Gastrocnemius medialis (tissue), 4 donors: ENCODE data around the gene SUPT4H1. TPM values are rescaled to one million over a fixed set of nuclear protein-coding genes. Genes with fewer than 3 reads are reported as not detected.

ENCODE experiments used
- ATAC-seq, 2 donors: fragments of 150-250 bp; one replicate each; pipeline ENCODE4 v1.9.1; 2016
- DNase-seq, 2 donors: peaks; one replicate each; pipeline ENCODE4 v3.0.0-alpha.2; 2019
- H3K27ac ChIP-seq, 4 donors: fragments of 200-600 bp; sonication (generic); 1 replicate in 1 of 4; 2 replicates in 3 of 4; pipeline ENCODE4 v1.5.1; 2016 to 2018; ENCODE audit warnings: mild to moderate bottlenecking in 2 of 4, moderate library complexity in 1 of 4
- H3K27me3 ChIP-seq, 3 donors: fragments of 200-600 bp; sonication (generic) in 2 of 3; 1 replicate in 1 of 3; 2 replicates in 2 of 3; pipeline versions ENCODE4 v1.5.1 to v1.6.0; 2016 to 2019; ENCODE audit warnings: mild to moderate bottlenecking in 1 of 3, moderate library complexity in 1 of 3
- H3K36me3 ChIP-seq, 2 donors: fragments of 200-600 bp; sonication (generic) in 1 of 2; one replicate each; pipeline ENCODE4 v1.5.1; 2017 to 2018
- H3K4me1 ChIP-seq, 2 donors: fragments of 200-600 bp; sonication (generic) in 1 of 2; one replicate each; pipeline ENCODE4 v1.5.1; 2016 to 2017; ENCODE audit warnings: mild to moderate bottlenecking in 2 of 2
- H3K4me3 ChIP-seq, 4 donors: fragments of 200-600 bp; sonication (generic) in 3 of 4; 1 replicate in 1 of 4; 2 replicates in 3 of 4; pipeline ENCODE4 v1.5.1; 2016 to 2019; ENCODE audit warnings: mild to moderate bottlenecking in 2 of 4
- H3K9me3 ChIP-seq, 3 donors: fragments of 200-600 bp; sonication (generic) in 2 of 3; 1 replicate in 1 of 3; 2 replicates in 2 of 3; pipeline ENCODE4 v1.5.1; 2016 to 2019
- POLR2A ChIP-seq, 2 donors: fragments of 450-650 bp; IDR thresholded peaks; one replicate each; pipeline ENCODE4 v1.6.1; 2017; ENCODE audit warnings: antibody characterized with exemption in 2 of 2, mild to moderate bottlenecking in 2 of 2, moderate library complexity in 2 of 2
- in situ Hi-C, 4 donors: fragments of 200-750 bp; cut with MboI; loops; one replicate each; pipeline versions ENCODE4 v1.15.0 to v1.8.0; 2017; ENCODE audit warnings: low sequenced_read_pairs in 4 of 4
- intact Hi-C: fragments of 100-400 bp; cut with DNase I; formaldehyde crosslinking; loops from one replicate; pipeline ENCODE4 v1.15.1; 2023; ENCODE audit warnings: low total_unique reads
- total RNA-seq, 4 donors: library from RNA; depleted of rRNA; stranded (reverse); fragments of >200 nt; gene quantifications; one replicate each; pipeline versions ENCODE4 v1.1.0 to v1.2.3, GENCODE V29; 2016
- TF ChIP-seq, protein P1 (sequence below), 5 experiments: fragments of 450-650 bp in 3 of 5; fragments of 200-600 bp in 2 of 5; sonication (generic) in 2 of 5; IDR thresholded peaks in 4 of 5; conservative IDR thresholded peaks in 1 of 5; 1 replicate in 4 of 5; 2 replicates in 1 of 5; pipeline ENCODE4 v1.5.1; 2016 to 2019; ENCODE audit warnings: antibody characterized with exemption in 5 of 5, mild to moderate bottlenecking in 3 of 5, moderate library complexity in 3 of 5

Gene SUPT4H1
- total RNA-seq, 4 donors from 2014 or later, result 39.6 to 49.0 (median 41.1) TPM

DNA sequence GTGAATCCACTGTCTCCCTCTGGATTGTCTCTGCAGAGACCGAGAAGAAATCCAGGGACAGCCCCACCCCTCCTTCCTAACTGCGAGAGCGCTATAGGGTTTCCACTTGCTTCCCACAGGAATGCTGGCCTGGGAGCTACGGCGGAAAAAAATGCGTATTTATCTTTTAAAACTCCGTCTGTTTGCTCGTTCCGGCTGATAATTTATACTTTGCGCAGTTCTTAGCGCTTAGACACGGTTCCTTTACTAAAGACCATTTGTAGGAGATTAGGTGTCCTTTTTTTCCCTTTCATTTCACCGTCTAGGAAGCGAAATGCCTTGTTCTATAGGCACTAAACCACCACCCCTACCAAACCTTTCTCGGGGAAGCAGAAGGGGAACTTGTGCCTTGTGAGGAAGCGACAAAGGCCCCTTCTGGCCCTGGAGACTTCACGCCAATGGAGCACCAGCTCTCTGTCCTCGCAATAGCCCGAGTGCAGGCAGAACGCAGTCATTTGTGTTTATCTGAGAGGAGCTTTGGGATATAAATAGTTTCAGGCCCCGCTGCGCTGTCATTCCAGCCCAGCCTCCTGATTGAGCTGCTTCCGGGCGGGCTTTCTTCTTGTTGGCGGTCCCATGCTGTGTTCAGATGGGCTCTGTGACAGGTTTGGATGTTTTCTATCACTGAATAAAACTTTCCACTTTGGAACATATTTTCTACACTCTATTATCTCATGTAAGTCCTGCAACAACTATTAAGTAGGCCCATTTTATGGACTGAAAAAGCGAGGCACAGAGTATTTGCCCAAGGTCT is 791 bp upstream of the SUPT4H1 start:
- DNase-seq (peak in 1 of 2 donors; percentile 37), ATAC-seq (peak; percentile 73 to 82)
- peaks cover 7 to 28% of the 10 kb centered on the region in 2 donors for H3K36me3 ChIP-seq
- no peaks in the 10 kb centered on the region for H3K9me3 ChIP-seq
- intact Hi-C loops, result loop anchor here (1.0 to 5.0 kb wide), 5 partner anchors 65 to 755 kb away; partner anchors contain the start of genes MKS1, RNF43 and TRIM37
- peak overlapping the region; percentile 63 to 96 (median 92) for H3K4me3 ChIP-seq
- H3K27ac ChIP-seq, result peak overlapping the region; percentile 83 to 96 (median 88)
- TF ChIP-seq, protein P1, sequence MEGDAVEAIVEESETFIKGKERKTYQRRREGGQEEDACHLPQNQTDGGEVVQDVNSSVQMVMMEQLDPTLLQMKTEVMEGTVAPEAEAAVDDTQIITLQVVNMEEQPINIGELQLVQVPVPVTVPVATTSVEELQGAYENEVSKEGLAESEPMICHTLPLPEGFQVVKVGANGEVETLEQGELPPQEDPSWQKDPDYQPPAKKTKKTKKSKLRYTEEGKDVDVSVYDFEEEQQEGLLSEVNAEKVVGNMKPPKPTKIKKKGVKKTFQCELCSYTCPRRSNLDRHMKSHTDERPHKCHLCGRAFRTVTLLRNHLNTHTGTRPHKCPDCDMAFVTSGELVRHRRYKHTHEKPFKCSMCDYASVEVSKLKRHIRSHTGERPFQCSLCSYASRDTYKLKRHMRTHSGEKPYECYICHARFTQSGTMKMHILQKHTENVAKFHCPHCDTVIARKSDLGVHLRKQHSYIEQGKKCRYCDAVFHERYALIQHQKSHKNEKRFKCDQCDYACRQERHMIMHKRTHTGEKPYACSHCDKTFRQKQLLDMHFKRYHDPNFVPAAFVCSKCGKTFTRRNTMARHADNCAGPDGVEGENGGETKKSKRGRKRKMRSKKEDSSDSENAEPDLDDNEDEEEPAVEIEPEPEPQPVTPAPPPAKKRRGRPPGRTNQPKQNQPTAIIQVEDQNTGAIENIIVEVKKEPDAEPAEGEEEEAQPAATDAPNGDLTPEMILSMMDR (IDR thresholded peaks at IDR 0.05 in 4 of 5, conservative IDR thresholded peaks at IDR 0.05 in 1 of 5), result no peak
- TF ChIP-seq POLR2A (IDR thresholded peaks at IDR 0.05), result peak; percentile 43 to 69
- in situ Hi-C loops, result no loop called here
- peaks cover 15 to 19% of the 10 kb centered on the region in 2 donors for H3K4me1 ChIP-seq
- H3K27me3 ChIP-seq, result no peaks in the 10 kb centered on the region

DNA sequence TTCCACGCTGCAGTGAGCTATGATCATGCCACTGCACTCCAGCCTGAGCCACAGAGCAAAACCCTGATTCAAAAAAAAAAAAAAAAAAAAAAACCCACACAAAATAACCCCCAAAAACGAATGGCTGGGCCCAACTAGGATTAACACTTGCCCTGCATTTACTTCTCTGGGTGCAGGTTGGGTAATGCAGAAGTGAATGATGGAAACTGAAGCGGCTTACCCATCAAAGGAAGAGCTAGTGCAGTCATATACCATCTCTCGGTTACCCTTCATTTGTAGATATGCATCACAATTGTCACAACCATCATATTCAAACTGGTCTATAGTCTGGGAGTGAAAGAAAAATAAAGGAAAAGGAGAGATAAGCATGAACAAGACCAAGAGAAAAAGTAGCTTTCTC is 819 bp downstream of the SUPT4H1 start:
- in situ Hi-C loops (no loop called here), intact Hi-C loops (loop anchor here (5.0 kb wide), 2 partner anchors 134 to 756 kb away; partner anchors contain the start of genes MKS1 and TRIM37)
- Histone ChIP-seq H3K9me3 (no peaks in the 10 kb centered on the region), H3K27ac (peak overlapping the region in 1 of 4 donors; percentile 86), H3K4me3 (peak overlapping the region; percentile 63 to 96 (median 92)), H3K36me3 (peaks cover 7 to 44% of the 10 kb centered on the region in 2 donors), H3K27me3 (no peaks in the 10 kb centered on the region), H3K4me1 (peaks cover 15 to 19% of the 10 kb centered on the region in 2 donors)
- ATAC-seq (no peak), DNase-seq (no peak)
- TF ChIP-seq, protein P1 (IDR thresholded peaks at IDR 0.05 in 4 of 5, conservative IDR thresholded peaks at IDR 0.05 in 1 of 5), result no peak
- no peak for TF ChIP-seq POLR2A (IDR thresholded peaks at IDR 0.05)

DNA sequence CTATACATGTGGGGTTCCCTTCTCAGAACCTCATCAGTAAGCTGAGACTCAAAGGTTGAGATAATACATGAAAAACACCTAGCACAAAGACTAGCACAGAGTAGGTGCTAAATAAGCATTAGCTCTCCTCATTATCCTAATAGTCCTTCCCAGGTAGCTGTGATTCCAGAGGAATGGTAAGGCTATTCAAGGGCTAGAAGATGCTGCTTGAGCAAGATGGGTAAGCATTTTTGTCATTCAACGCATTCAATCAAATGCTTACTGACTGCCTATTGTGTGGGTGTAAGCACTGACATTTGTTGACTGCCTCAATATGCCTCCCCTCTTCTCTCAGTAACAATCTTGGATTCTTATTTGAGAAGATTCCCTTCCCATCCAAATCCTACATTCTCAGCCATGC is 4.0 kb downstream of the SUPT4H1 start:
- Histone ChIP-seq H3K4me3 (no peak overlapping the region), H3K36me3 (peaks cover 7 to 63% of the 10 kb centered on the region in 2 donors), H3K27me3 (no peaks in the 10 kb centered on the region), H3K4me1 (peaks cover 11 to 15% of the 10 kb centered on the region in 2 donors), H3K9me3 (no peaks in the 10 kb centered on the region), H3K27ac (no peak overlapping the region)
- intact Hi-C loops (no loop called here), in situ Hi-C loops (no loop called here)
- TF ChIP-seq POLR2A (IDR thresholded peaks at IDR 0.05), result no peak
- TF ChIP-seq, protein P1 (IDR thresholded peaks at IDR 0.05 in 4 of 5, conservative IDR thresholded peaks at IDR 0.05 in 1 of 5), result no peak
- ATAC-seq (no peak), DNase-seq (no peak)

DNA sequence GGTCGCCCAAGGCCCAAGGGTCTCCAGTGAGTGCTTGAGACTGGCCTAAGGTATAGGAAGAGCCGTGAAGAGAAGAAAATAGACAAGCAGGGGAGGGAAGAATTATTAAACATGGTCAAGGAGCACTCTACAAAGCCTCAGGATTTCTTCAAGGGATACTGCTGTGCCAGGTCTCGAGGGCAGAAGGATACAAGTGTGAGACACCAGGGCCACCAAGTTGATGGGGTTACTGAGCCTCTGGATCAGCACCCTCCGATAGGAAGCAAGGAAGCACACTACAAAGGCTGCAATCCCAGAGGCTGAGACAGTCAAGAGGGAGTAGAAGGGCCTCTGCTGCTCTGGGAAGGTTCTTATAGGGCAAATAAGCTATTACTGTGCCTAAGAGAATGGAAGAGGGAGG is 6.5 kb downstream of the SUPT4H1 start:
- Histone ChIP-seq H3K36me3 (peaks cover 7 to 63% of the 10 kb centered on the region in 2 donors), H3K4me1 (no peaks in the 10 kb centered on the region), H3K27me3 (no peaks in the 10 kb centered on the region), H3K4me3 (no peak overlapping the region), H3K27ac (no peak overlapping the region), H3K9me3 (no peaks in the 10 kb centered on the region)
- intact Hi-C loops, result no loop called here
- in situ Hi-C loops, result no loop called here
- no peak for TF ChIP-seq POLR2A (IDR thresholded peaks at IDR 0.05)
- TF ChIP-seq, protein P1 (IDR thresholded peaks at IDR 0.05 in 4 of 5, conservative IDR thresholded peaks at IDR 0.05 in 1 of 5), result no peak
- no peak for ATAC-seq
- DNase-seq, result no peak
